HG02678 (cell line): ENCODE measurements around the gene DIAPH3.

Experiments
- ATAC-seq: cut with Tn5 transposase; IDR thresholded peaks from one replicate; pipeline ENCODE4 v1.9.1; 2021; ENCODE audit warnings: mild to moderate bottlenecking, moderate library complexity; ENCODE audit not compliant: unreplicated experiment

DIAPH3 gene

DNA sequence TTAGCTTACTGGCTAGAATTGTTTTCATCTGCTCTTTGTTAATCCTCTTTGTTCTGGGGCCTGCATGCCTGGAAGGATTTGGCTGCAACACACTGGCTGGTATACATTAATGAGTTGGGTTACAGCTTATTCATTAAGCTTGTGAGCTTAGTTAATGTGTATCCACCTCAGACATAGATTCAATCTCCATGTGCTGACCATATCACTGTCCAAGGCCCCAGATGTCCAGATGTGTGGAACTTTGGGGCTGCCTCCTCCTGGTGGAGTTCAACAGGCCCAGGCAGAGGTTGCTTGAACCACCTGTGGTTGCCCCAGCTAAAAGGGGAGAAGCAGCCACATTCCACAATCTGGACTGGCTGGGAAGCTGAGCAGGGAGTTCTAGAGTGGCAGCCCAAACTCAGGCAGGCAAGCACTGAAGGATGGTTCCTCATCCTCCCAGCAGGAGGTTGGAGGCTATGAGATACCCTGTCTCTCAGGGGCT lies 5.4 kb downstream of the DIAPH3 start:
- peak; percentile 64 for ATAC-seq

GRCh38 chr13:60155978-60156377 lies 7.8 kb downstream of the DIAPH3 start:
- ATAC-seq = peak; percentile 30

DNA sequence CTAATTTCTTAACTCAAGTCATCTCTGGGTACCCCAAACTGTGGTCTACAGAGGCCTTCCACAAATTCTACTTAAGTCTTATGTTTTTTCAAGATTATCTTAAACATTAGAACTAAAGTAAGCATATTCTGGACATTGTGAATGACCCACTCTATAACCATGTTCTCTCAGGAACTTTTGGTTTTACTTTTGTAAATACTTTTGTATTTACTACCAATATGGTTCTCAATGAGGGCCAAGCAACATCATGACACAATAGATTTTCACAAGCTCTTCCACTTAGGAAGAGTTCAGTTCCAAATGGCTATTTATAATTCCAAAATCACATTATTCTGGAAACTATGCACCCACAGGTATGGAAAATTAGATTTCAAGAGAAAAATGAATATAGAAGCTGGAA lies 10.8 kb downstream of the DIAPH3 start:
- no peak for ATAC-seq

GRCh38 chr13:60152114-60152513 lies 11.6 kb downstream of the DIAPH3 start:
- no peak for ATAC-seq

- no peak for ATAC-seq
Measured at GRCh38 chr13:60150538-60150937, 13.2 kb downstream of the DIAPH3 start.

DNA sequence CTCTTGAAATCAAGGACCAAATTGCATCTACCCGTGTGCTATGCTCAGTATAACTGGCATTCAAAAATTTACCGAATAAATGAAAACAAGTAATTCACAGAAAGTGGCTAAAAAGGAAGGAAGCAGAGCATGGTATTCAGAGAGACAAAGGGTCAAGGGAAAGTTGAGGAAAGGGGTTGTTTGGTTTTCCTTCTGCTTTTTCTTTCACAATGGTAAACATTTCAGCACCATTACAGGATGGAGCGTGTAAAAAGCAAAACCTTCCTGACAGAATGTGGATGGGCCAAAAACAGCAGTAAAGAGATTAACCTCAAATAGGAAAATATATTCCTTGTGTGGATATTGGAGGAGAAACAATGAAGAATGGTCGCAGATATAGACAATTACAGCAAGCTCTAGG lies 14.8 kb downstream of the DIAPH3 start:
- ATAC-seq = peak; percentile 35

DNA sequence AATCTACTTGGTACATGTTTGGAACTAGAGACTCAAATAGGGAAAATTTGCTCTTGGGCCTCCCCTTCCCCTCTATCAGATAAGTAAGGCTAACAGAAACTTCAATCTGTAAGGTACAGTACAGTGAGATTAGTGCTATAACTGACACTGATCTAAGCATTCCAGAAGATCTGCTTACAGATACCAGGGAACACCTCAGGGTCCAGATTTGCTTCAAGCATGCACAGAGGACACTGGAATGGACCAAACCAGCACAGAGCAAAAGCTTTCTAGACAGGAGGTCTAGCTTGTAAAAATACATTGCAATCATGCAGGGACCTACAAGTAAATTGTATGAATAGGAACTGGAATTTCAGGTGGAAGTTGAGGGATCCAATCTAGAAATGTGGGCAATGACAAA lies 16.4 kb downstream of the DIAPH3 start:
- ATAC-seq = no peak

- ATAC-seq = no peak
Measured at GRCh38 chr13:60146471-60146870, 17.3 kb downstream of the DIAPH3 start.

- ATAC-seq = no peak
Measured at GRCh38 chr13:60143775-60144174, 20.0 kb downstream of the DIAPH3 start.

GRCh38 chr13:60139272-60139671 lies 24.5 kb downstream of the DIAPH3 start:
- ATAC-seq = no peak

- ATAC-seq = no peak
Measured at GRCh38 chr13:60138674-60139073, 25.1 kb downstream of the DIAPH3 start.

- no peak for ATAC-seq
Measured at GRCh38 chr13:60137911-60138560, 25.7 kb downstream of the DIAPH3 start.

DNA sequence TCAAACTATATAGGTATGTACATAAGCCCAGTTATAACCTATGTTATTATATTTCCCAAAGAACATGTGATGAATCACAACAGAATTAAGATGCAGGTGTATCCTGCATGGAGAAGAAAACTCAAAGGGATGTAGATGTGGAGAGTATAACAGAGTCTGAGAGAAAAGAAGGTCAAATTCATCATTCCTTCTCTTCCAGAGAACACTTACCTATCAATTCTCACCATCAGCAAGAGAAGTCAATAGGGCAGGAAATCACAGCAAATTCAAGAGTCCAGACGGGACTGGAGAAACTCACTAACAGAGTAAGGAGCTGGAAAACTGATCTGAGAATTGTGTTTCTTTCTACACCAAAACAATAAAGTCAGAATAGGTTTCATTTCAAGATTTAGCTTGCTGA lies 28.4 kb downstream of the DIAPH3 start:
- ATAC-seq = no peak

DNA sequence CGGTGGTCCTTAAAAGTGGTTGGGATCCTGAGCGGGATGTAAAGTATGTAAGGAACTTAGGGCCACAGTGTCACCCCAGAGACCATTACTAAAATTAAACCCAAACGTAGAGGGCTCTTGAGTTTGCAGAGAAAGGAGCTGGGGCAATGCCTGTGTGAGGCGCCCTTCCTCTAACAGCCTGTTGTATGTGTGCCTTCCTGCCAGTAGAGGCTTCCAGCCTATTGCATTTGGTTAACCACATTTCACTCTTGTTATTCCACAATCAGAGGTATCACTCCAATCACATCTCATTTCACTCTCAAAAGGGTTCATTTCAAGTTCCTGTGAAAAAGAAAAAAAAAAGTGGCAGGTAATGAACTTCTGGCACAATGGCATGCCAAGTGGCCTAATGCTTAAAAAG lies 29.4 kb downstream of the DIAPH3 start:
- ATAC-seq = peak; percentile 59

DNA sequence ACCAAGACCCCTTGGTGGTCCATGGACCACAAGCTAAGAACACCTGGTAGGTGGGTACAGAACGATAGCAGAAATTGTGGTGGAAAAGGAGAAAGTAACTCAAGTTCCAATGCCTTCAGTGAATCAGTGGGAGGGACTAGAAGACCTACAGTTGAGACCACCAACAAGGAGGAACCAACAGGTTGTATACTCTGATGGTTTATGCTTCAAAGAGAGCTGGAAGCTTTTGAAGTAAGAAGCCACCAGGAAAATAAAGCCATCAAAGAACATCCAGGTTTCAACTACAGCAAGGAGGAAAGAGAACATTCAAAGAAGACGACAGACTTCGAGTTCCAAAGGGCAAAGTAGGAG lies 42.4 kb downstream of the DIAPH3 start:
- no peak for ATAC-seq

- no peak for ATAC-seq
Measured at GRCh38 chr13:60120617-60121336, 43.0 kb downstream of the DIAPH3 start.

- ATAC-seq = no peak
Measured at GRCh38 chr13:60118696-60119400, 44.9 kb downstream of the DIAPH3 start.

- ATAC-seq = no peak
Measured at GRCh38 chr13:60114499-60115028, 49.2 kb downstream of the DIAPH3 start.

DNA sequence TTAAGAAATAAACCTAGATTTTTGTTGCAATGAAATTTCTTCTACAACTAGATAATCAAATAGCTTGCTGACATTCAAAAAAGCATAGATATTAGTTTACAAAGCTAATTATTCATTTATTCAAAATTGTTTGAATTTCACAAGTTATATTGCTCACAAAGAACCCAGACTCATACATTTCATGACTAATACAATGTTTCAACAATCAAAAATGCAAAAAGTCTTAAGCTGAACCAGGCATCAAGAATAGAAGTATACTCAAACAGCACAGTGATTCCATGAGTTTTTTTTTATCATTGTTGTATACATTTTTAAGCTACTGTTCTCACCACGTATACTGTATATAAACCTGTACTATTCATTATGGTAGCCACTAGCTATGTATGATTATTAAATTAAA lies 51.0 kb downstream of the DIAPH3 start:
- no peak for ATAC-seq

GRCh38 chr13:60111691-60112090 lies 52.0 kb downstream of the DIAPH3 start:
- ATAC-seq = no peak

DNA sequence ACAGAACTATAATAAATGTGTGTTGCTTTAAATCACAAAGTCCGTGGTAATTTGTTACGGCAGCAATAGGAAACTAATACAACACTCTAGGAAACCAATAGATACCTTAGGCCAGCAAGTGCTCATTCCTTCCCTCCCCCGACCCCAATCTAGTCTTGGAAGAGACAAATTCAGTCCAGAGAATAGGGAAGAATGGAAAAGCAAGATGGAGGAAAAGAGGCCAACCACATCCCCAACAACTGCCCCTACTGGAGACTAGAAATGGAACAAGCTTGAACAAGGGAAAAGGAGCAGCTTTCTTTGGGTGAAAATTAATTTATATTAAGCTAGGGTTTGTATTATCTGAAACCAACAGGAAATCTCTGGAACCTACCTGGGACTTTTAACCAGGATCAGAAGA lies 54.4 kb downstream of the DIAPH3 start:
- ATAC-seq = no peak

GRCh38 chr13:60108589-60108988 lies 55.1 kb downstream of the DIAPH3 start:
- ATAC-seq = no peak
